Measurements from ENCODE around the gene SLC6A3. TPM values are rescaled to one million over a fixed set of nuclear protein-coding genes. Genes with fewer than 3 reads are reported as not detected.

SLC6A3 gene
- total RNA-seq, 2 donors from 2014 or later = 0.16 TPM; not detected in 1

GRCh38 chr5:1472964-1473628, 27.9 kb upstream of the SLC6A3 start:
- H3K27ac ChIP-seq = no peak overlapping the region
- H3K9me3 ChIP-seq = no peaks in the 10 kb centered on the region
- H3K36me3 ChIP-seq = peaks cover 25% of the 10 kb centered on the region
- H3K4me3 ChIP-seq = no peak overlapping the region
- TF ChIP-seq CTCF (IDR thresholded peaks at IDR 0.05) = no peak
- no peak for DNase-seq (ENCODE audit: low spot score)
- no peaks in the 10 kb centered on the region for H3K4me1 ChIP-seq
- no peaks in the 10 kb centered on the region for H3K27me3 ChIP-seq

DNA sequence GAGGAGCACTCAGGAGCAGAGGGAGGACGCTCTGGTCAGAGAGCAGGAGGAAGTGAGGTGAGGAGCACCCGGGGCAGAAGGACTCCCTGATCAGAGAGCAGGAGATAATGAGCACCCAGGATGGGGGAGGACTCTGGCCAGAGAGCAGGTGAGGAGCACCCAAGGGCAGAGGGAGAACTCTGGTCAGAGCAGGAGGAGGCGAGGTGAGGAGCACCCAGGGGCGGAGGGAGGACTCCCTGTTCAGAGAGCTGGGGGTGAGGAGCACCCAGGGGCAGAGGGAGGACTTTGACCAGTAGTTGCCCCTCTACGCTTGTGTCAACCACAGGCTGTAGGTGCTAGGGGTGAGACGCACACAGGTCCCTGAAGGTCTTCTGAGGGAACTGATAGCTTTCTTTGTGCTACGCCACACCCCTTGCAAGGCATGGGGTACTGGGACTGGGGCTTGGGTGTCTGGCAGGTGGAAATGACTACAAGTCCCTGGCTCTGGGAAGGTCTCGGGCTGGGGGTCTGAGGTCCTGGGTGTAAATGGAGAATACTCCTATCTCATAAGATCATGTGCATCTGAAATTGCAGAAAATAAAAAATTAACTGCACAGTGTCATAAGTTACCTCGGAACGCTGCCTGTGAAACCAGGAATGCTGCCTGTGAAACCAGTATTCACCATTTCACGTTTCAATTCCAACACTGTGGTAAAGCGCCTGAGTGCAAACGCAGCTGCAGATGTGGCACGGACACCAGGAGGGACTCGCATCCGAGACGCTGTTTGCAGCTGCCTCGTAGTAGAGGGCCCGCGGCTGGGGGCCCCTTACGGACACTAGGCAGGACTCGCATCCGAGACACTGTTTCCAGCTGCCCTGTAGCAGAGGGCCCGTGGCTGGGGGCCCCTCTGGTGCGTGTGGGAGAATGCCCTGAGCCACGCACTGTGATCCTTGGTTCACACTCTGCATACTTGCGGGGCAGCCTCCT, 27.0 kb upstream of the SLC6A3 start:
- H3K4me1 ChIP-seq = no peaks in the 10 kb centered on the region
- TF ChIP-seq CTCF (IDR thresholded peaks at IDR 0.05) = no peak
- no peak for DNase-seq (ENCODE audit: low spot score)
- H3K9me3 ChIP-seq = no peaks in the 10 kb centered on the region
- H3K27ac ChIP-seq = no peak overlapping the region
- H3K27me3 ChIP-seq = no peaks in the 10 kb centered on the region
- H3K36me3 ChIP-seq = peaks cover 25% of the 10 kb centered on the region
- no peak overlapping the region for H3K4me3 ChIP-seq

GRCh38 chr5:1471240-1471853, 26.1 kb upstream of the SLC6A3 start:
- DNase-seq (ENCODE audit: low spot score) = no peak
- no peak for TF ChIP-seq CTCF (IDR thresholded peaks at IDR 0.05)
- H3K4me1 ChIP-seq = no peaks in the 10 kb centered on the region
- H3K27ac ChIP-seq = no peak overlapping the region
- no peak overlapping the region for H3K4me3 ChIP-seq
- no peaks in the 10 kb centered on the region for H3K27me3 ChIP-seq
- peaks cover 19% of the 10 kb centered on the region for H3K36me3 ChIP-seq
- no peaks in the 10 kb centered on the region for H3K9me3 ChIP-seq

GRCh38 chr5:1470762-1471211, 25.5 kb upstream of the SLC6A3 start:
- DNase-seq (ENCODE audit: low spot score) = no peak
- H3K4me3 ChIP-seq = no peak overlapping the region
- H3K36me3 ChIP-seq = peaks cover 22% of the 10 kb centered on the region
- no peaks in the 10 kb centered on the region for H3K9me3 ChIP-seq
- H3K27ac ChIP-seq = no peak overlapping the region
- no peaks in the 10 kb centered on the region for H3K4me1 ChIP-seq
- no peak for TF ChIP-seq CTCF (IDR thresholded peaks at IDR 0.05)
- H3K27me3 ChIP-seq = no peaks in the 10 kb centered on the region

DNA sequence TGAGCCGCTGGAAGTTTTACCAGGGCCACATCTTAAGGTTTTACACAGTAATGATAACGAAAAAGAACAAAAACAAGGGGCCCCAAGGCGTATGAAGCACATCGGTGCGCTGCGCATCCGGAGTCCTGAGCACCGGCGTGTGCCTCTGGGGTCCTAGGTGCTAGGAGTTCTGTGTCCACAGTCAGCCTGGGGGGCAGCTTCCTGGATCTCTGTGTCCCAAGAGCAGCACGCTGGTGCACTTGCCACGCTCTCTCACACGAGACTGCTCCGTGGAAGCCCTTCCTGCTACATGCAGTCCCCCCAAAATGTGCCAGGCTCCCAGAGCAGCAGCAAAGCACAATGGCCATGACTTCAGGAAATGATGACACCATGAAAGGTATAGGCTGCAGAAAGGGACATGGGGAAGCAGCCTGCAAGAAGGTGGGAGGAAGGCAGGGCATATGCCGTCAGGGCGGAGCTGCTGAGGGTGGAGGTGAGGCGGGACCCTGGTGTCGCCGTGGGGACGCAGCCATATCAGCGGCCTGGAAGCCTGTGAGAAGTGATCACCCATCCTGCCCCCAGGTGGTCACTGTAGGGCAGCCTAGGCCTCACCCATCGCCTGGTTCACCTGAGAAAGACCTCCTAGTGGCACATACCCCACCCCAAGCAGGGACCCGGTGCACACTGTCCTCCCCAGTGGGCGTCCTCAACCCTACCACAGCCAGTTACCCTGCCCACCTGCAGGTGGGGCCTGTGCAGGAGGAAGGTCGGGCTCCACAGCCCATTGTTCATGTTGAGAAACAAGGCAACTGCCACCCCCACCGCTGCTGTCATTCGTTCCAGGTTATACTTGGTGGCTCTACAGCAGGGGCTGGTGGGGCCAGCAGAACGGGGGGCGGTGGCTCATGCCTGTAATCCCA, 23.6 kb upstream of the SLC6A3 start:
- H3K9me3 ChIP-seq = no peaks in the 10 kb centered on the region
- H3K27ac ChIP-seq = no peak overlapping the region
- H3K4me1 ChIP-seq = no peaks in the 10 kb centered on the region
- no peak for TF ChIP-seq CTCF (IDR thresholded peaks at IDR 0.05)
- no peak overlapping the region for H3K4me3 ChIP-seq
- H3K27me3 ChIP-seq = no peaks in the 10 kb centered on the region
- H3K36me3 ChIP-seq = peaks cover 11% of the 10 kb centered on the region
- no peak for DNase-seq (ENCODE audit: low spot score)

Measured in right atrium auricular region (tissue), 2 donors.